Measurements from ENCODE around the gene GPS1. TPM values are rescaled to one million over a fixed set of nuclear protein-coding genes. Genes with fewer than 3 reads are reported as not detected.

GPS1 gene
- total and polyA plus RNA-seq, 10 of the 15 experiments (the other 5 are each of a cell fraction or from before 2014, with no cell fraction given), result 2.2 to 146 (median 77.7) TPM

GRCh38 chr17:82106688-82107305 lies 55.1 kb downstream of the GPS1 start (continued):
- no peak for TF ChIP-seq ATF2 (IDR thresholded peaks at IDR 0.05; ENCODE audit: low read length)
- peak; percentile 39 for TF ChIP-seq MEF2B (IDR thresholded peaks at IDR 0.05; ENCODE audit: partially characterized antibody, poor library complexity, severe bottlenecking)

Other genes with a start within 250 kb of the GPS1 start
Only the 7 nearest of the 25 such genes appear.
- 84.0 and 101 TPM in 2 replicates for gene CENPX, start 29.0 kb upstream of the GPS1 start, total RNA-seq (2014; rRNA removed)
- gene CENPX, start 29.0 kb upstream of the GPS1 start, total RNA-seq (2014; rRNA removed; fragmentation: Illumina TruSeq; extraction: Trizol), result 36.1 and 39.4 TPM in 2 replicates
- 84.0 and 89.0 TPM in 2 replicates for gene CENPX, start 29.0 kb upstream of the GPS1 start, total RNA-seq (2021)
- gene CENPX, start 29.0 kb upstream of the GPS1 start, polyA plus RNA-seq (2011; rRNA removed), result 29.3 and 54.8 TPM in 2 replicates
- gene CENPX, start 29.0 kb upstream of the GPS1 start, polyA plus RNA-seq (2014; fragmentation: Illumina TruSeq; extraction: Trizol), result 4.1 and 26.8 TPM in 2 replicates
- gene CENPX, start 29.0 kb upstream of the GPS1 start, polyA plus RNA-seq (2014; fragmentation: Nextera tagmentation; extraction: Ambion mirVana), result 10 to 100 TPM; 11.7 to 39.3 TPM
- gene CENPX, start 29.0 kb upstream of the GPS1 start, polyA plus RNA-seq (2014; rRNA removed), result 111 and 113 TPM in 2 replicates
- 100 to 1,000 TPM; 181 to 182 TPM for gene CENPX, start 29.0 kb upstream of the GPS1 start, polyA plus RNA-seq (2016; fragmentation: Nextera tagmentation; extraction: Ambion mirVana)
- gene LRRC45, start 28.6 kb upstream of the GPS1 start, total RNA-seq (2014; rRNA removed), result 18.6 and 24.2 TPM in 2 replicates
- gene LRRC45, start 28.6 kb upstream of the GPS1 start, total RNA-seq (2014; rRNA removed; fragmentation: Illumina TruSeq; extraction: Trizol), result 5.9 and 8.9 TPM in 2 replicates
- gene LRRC45, start 28.6 kb upstream of the GPS1 start, total RNA-seq (2021), result 24.9 and 27.7 TPM in 2 replicates
- 4.5 and 7.7 TPM in 2 replicates for gene LRRC45, start 28.6 kb upstream of the GPS1 start, polyA plus RNA-seq (2011; rRNA removed)
- gene LRRC45, start 28.6 kb upstream of the GPS1 start, polyA plus RNA-seq (2014; fragmentation: Illumina TruSeq; extraction: Trizol), result 2.5 and 3.6 TPM in 2 replicates
- under 1 TPM; 0.03 to 0.05 TPM for gene LRRC45, start 28.6 kb upstream of the GPS1 start, polyA plus RNA-seq (2014; fragmentation: Nextera tagmentation; extraction: Ambion mirVana)
- 24.2 and 24.4 TPM in 2 replicates for gene LRRC45, start 28.6 kb upstream of the GPS1 start, polyA plus RNA-seq (2014; rRNA removed)
- gene LRRC45, start 28.6 kb upstream of the GPS1 start, polyA plus RNA-seq (2016; fragmentation: Nextera tagmentation; extraction: Ambion mirVana), result 10 to 100 TPM; 12.0 to 13.4 TPM
- 23.5 and 29.8 TPM in 2 replicates for gene RAC3, start 20.2 kb upstream of the GPS1 start, total RNA-seq (2014; rRNA removed)
- gene RAC3, start 20.2 kb upstream of the GPS1 start, total RNA-seq (2014; rRNA removed; fragmentation: Illumina TruSeq; extraction: Trizol), result 9.0 and 9.2 TPM in 2 replicates
- 14.6 and 16.2 TPM in 2 replicates for gene RAC3, start 20.2 kb upstream of the GPS1 start, total RNA-seq (2021)
- gene RAC3, start 20.2 kb upstream of the GPS1 start, polyA plus RNA-seq (2011; rRNA removed), result 1.2 and 4.2 TPM in 2 replicates
- gene RAC3, start 20.2 kb upstream of the GPS1 start, polyA plus RNA-seq (2014; fragmentation: Illumina TruSeq; extraction: Trizol), result 2.8 and 9.8 TPM in 2 replicates
- under 1 TPM; 0.11 to 0.16 TPM for gene RAC3, start 20.2 kb upstream of the GPS1 start, polyA plus RNA-seq (2014; fragmentation: Nextera tagmentation; extraction: Ambion mirVana)
- 32.9 and 39.8 TPM in 2 replicates for gene RAC3, start 20.2 kb upstream of the GPS1 start, polyA plus RNA-seq (2014; rRNA removed)
- 1 to 10 TPM; 1.7 TPM for gene RAC3, start 20.2 kb upstream of the GPS1 start, polyA plus RNA-seq (2016; fragmentation: Nextera tagmentation; extraction: Ambion mirVana)
- gene DCXR, start 14.2 kb upstream of the GPS1 start, total RNA-seq (2014; rRNA removed), result 80.8 and 85.8 TPM in 2 replicates
- 32.4 and 39.9 TPM in 2 replicates for gene DCXR, start 14.2 kb upstream of the GPS1 start, total RNA-seq (2014; rRNA removed; fragmentation: Illumina TruSeq; extraction: Trizol)
- 110 and 119 TPM in 2 replicates for gene DCXR, start 14.2 kb upstream of the GPS1 start, total RNA-seq (2021)
- gene DCXR, start 14.2 kb upstream of the GPS1 start, polyA plus RNA-seq (2011; rRNA removed), result 29.9 and 66.6 TPM in 2 replicates
- 45.6 and 92.0 TPM in 2 replicates for gene DCXR, start 14.2 kb upstream of the GPS1 start, polyA plus RNA-seq (2014; fragmentation: Illumina TruSeq; extraction: Trizol)
- gene DCXR, start 14.2 kb upstream of the GPS1 start, polyA plus RNA-seq (2014; fragmentation: Nextera tagmentation; extraction: Ambion mirVana), result 10 to 100 TPM; 12.3 to 44.8 TPM
- gene DCXR, start 14.2 kb upstream of the GPS1 start, polyA plus RNA-seq (2014; rRNA removed), result 128 and 151 TPM in 2 replicates
- gene DCXR, start 14.2 kb upstream of the GPS1 start, polyA plus RNA-seq (2016; fragmentation: Nextera tagmentation; extraction: Ambion mirVana), result 100 to 1,000 TPM; 122 to 139 TPM
- gene RFNG, start 87 bp upstream of the GPS1 start, total RNA-seq (2014; rRNA removed), result 14.5 and 14.8 TPM in 2 replicates
- gene RFNG, start 87 bp upstream of the GPS1 start, total RNA-seq (2014; rRNA removed; fragmentation: Illumina TruSeq; extraction: Trizol), result 5.2 and 7.8 TPM in 2 replicates
- 17.7 and 19.6 TPM in 2 replicates for gene RFNG, start 87 bp upstream of the GPS1 start, total RNA-seq (2021)
- 4.4 and 7.1 TPM in 2 replicates for gene RFNG, start 87 bp upstream of the GPS1 start, polyA plus RNA-seq (2011; rRNA removed)
- 1.3 and 7.2 TPM in 2 replicates for gene RFNG, start 87 bp upstream of the GPS1 start, polyA plus RNA-seq (2014; fragmentation: Illumina TruSeq; extraction: Trizol)
- under 1 TPM; 0.10 to 0.93 TPM for gene RFNG, start 87 bp upstream of the GPS1 start, polyA plus RNA-seq (2014; fragmentation: Nextera tagmentation; extraction: Ambion mirVana)
- 19.0 and 22.4 TPM in 2 replicates for gene RFNG, start 87 bp upstream of the GPS1 start, polyA plus RNA-seq (2014; rRNA removed)
- gene RFNG, start 87 bp upstream of the GPS1 start, polyA plus RNA-seq (2016; fragmentation: Nextera tagmentation; extraction: Ambion mirVana), result 1 to 10 TPM; 1.6 to 2.6 TPM
- 107 and 132 TPM in 2 replicates for gene DUS1L, start 13.9 kb downstream of the GPS1 start, total RNA-seq (2014; rRNA removed)
- gene DUS1L, start 13.9 kb downstream of the GPS1 start, total RNA-seq (2014; rRNA removed; fragmentation: Illumina TruSeq; extraction: Trizol), result 43.3 and 50.3 TPM in 2 replicates
- gene DUS1L, start 13.9 kb downstream of the GPS1 start, total RNA-seq (2021), result 137 and 157 TPM in 2 replicates
- 21.0 and 42.6 TPM in 2 replicates for gene DUS1L, start 13.9 kb downstream of the GPS1 start, polyA plus RNA-seq (2011; rRNA removed)
- gene DUS1L, start 13.9 kb downstream of the GPS1 start, polyA plus RNA-seq (2014; fragmentation: Illumina TruSeq; extraction: Trizol), result 13.8 and 46.5 TPM in 2 replicates
- 10 to 100 TPM in 1 of 2 experiments, 1 to 10 TPM in 1; 6.1 to 15.3 TPM for gene DUS1L, start 13.9 kb downstream of the GPS1 start, polyA plus RNA-seq (2014; fragmentation: Nextera tagmentation; extraction: Ambion mirVana)
- 147 and 155 TPM in 2 replicates for gene DUS1L, start 13.9 kb downstream of the GPS1 start, polyA plus RNA-seq (2014; rRNA removed)
- gene DUS1L, start 13.9 kb downstream of the GPS1 start, polyA plus RNA-seq (2016; fragmentation: Nextera tagmentation; extraction: Ambion mirVana), result 10 to 100 TPM in 1 of 2 experiments, 1 to 10 TPM in 1; 9.7 to 25.4 TPM
- 67.4 and 73.8 TPM in 2 replicates for gene FASN, start 46.3 kb downstream of the GPS1 start, total RNA-seq (2014; rRNA removed)
- gene FASN, start 46.3 kb downstream of the GPS1 start, total RNA-seq (2014; rRNA removed; fragmentation: Illumina TruSeq; extraction: Trizol), result 18.0 and 20.8 TPM in 2 replicates
- 333 and 348 TPM in 2 replicates for gene FASN, start 46.3 kb downstream of the GPS1 start, total RNA-seq (2021)
- 4.5 and 10.8 TPM in 2 replicates for gene FASN, start 46.3 kb downstream of the GPS1 start, polyA plus RNA-seq (2011; rRNA removed)
- gene FASN, start 46.3 kb downstream of the GPS1 start, polyA plus RNA-seq (2014; fragmentation: Illumina TruSeq; extraction: Trizol), result 1.6 and 12.8 TPM in 2 replicates
- gene FASN, start 46.3 kb downstream of the GPS1 start, polyA plus RNA-seq (2014; fragmentation: Nextera tagmentation; extraction: Ambion mirVana), result under 1 TPM; 0.19 to 0.31 TPM
- 87.8 and 131 TPM in 2 replicates for gene FASN, start 46.3 kb downstream of the GPS1 start, polyA plus RNA-seq (2014; rRNA removed)
- gene FASN, start 46.3 kb downstream of the GPS1 start, polyA plus RNA-seq (2016; fragmentation: Nextera tagmentation; extraction: Ambion mirVana), result 10 to 100 TPM; 40.1 to 42.5 TPM